Panc1 (cell line): Measurements from ENCODE around the gene VIPAS39.

Experiments
- CTCF ChIP-seq: fragments of 450-650 bp; IDR thresholded peaks from 2 replicates; pipeline ENCODE4 v1.5.1; 2017; ENCODE audit warnings: mild to moderate bottlenecking
- POLR2AphosphoS5 ChIP-seq: IDR thresholded peaks from 2 replicates; pipeline ENCODE4 v1.6.1; 2012; ENCODE audit warnings: mild to moderate bottlenecking, low read depth, low read length, moderate library complexity
- REST ChIP-seq, 2 experiments: IDR thresholded peaks; 2 replicates each; pipeline ENCODE4 v1.6.1; 2011 to 2012; ENCODE audit warnings: low read depth in 2 of 2, control low read depth in 1 of 2, low read length in 1 of 2, mild to moderate bottlenecking in 1 of 2, moderate library complexity in 1 of 2; ENCODE audit not compliant: insufficient read depth in 1 of 2
- TCF7L2 ChIP-seq: IDR thresholded peaks from 2 replicates; pipeline ENCODE4 v1.6.1; 2011; ENCODE audit warnings: mild to moderate bottlenecking, low read depth, low read length, inconsistent platforms

- no peak for TF ChIP-seq CTCF
- no peak for TF ChIP-seq POLR2AphosphoS5
- TF ChIP-seq REST (IDR thresholded peaks at IDR 0.05; ENCODE audit: insufficient read depth in 1 of 2, low read depth in 2 of 2, low read length in 1 of 2): no peak
- TF ChIP-seq TCF7L2: no peak
Measured at GRCh38 chr14:77426396-77426795, 31.0 kb downstream of the VIPAS39 start.
